Measurements from ENCODE around the gene CDK6.

CDK6 gene

DNA sequence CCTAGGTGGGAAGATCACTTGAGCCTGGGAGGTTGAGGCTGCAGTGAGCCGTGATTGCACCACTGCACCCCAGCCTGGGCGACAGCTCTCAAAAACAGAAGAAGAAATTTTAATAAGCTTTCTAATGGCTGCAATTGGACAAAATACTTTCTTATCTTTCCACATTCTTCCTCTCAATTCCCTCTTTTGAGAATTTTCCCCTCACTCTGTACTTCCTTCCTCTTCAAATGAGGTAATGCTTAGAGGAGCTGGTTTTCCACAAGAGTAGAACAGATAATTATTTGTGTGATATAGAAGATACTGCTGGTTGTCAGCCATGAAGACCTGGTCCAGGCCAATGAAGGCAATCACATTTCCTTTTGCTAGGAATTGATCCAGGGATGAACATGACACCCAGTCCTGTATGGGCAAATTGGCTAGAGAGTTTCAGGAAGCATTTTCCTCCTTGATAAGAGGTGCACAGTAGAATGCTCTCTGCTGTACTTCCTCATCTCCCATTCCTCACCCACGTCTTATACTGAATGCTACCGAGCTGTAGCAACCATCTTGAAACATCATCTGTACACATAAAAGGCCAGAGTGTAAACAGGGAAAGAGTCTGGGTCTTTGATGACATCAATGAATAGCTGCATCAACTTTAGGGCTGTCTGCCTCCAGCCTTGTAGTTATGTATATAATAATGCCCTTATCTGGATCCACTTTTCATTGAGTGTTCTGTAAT is 103.9 kb downstream of the CDK6 start:
- no peak for DNase-seq (ENCODE audit: low read depth)
- TF ChIP-seq, protein P1, sequence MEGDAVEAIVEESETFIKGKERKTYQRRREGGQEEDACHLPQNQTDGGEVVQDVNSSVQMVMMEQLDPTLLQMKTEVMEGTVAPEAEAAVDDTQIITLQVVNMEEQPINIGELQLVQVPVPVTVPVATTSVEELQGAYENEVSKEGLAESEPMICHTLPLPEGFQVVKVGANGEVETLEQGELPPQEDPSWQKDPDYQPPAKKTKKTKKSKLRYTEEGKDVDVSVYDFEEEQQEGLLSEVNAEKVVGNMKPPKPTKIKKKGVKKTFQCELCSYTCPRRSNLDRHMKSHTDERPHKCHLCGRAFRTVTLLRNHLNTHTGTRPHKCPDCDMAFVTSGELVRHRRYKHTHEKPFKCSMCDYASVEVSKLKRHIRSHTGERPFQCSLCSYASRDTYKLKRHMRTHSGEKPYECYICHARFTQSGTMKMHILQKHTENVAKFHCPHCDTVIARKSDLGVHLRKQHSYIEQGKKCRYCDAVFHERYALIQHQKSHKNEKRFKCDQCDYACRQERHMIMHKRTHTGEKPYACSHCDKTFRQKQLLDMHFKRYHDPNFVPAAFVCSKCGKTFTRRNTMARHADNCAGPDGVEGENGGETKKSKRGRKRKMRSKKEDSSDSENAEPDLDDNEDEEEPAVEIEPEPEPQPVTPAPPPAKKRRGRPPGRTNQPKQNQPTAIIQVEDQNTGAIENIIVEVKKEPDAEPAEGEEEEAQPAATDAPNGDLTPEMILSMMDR (IDR thresholded peaks at IDR 0.05; ENCODE audit: low read depth, low read length, missing control alignments), result no peak
- in situ Hi-C loops (cut with HindIII; ENCODE audit: low sequenced_read_pairs), result no loop called here
- H3K4me3 ChIP-seq (ENCODE audit: low read depth, low read length), result no peak overlapping the region

DNA sequence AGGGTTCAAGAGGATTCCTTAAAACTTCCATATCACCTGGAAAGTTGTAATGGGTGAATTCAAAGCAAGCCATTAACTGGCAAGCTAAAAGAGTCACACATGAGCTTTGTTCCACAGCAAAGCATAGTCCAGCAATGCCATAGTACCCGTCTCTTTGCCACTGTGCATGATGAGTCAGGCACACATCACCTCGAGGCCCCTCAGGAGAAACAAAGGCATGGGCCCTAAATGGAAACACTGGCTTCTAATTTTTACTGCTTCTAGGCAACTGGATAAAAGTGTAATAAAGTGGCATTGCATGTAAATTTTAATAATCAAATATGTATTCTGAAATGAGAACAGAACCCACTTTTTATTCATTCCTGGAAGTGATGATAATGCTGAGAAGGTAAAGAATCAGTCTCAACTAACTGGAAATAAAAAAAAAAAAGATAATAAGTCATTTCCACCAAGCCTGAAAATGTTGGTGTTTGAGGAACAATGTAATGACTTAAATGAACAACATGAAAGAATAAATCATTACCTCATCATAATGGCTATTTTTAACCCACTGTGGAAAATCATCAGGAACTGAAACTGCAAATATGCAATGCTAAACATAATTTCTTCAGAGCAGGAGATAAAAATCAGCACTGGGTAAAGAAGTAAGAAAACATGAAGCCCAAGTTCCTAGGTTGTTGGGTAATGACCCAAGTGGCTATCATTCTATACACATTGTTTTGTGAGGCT is 104.9 kb downstream of the CDK6 start:
- H3K4me3 ChIP-seq (ENCODE audit: low read depth, low read length), result no peak overlapping the region
- TF ChIP-seq, protein P1 (IDR thresholded peaks at IDR 0.05; ENCODE audit: low read depth, low read length, missing control alignments), result no peak

DNA sequence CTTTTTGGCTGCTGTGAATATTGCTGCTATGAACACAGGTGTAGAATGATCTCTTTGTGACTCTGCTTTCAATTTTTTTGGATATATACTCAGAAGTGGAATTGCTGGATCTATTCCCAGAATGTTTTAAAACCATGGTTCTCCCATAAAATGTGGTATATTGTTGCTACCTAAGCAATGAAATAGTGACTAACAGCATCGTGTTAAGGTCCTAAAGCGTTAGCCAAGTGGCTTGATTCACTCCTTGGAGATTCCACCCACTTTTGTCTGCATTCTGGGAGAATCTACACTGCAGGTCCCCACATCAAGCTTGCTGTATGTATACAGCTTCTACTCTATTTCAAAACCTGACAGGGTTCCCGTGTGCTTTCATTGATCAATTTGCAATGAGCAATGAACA is 105.6 kb downstream of the CDK6 start:
- TF ChIP-seq, protein P1 (IDR thresholded peaks at IDR 0.05; ENCODE audit: low read depth, low read length, missing control alignments), result no peak
- in situ Hi-C loops (cut with HindIII; ENCODE audit: low sequenced_read_pairs), result no loop called here
- H3K4me3 ChIP-seq (ENCODE audit: low read depth, low read length), result no peak overlapping the region
- DNase-seq (ENCODE audit: low read depth), result peak; percentile 39

More for the DNA sequence above, 104.9 kb downstream of the CDK6 start:
- no peak for DNase-seq (ENCODE audit: low read depth)
- in situ Hi-C loops (cut with HindIII; ENCODE audit: low sequenced_read_pairs), result no loop called here

DNA sequence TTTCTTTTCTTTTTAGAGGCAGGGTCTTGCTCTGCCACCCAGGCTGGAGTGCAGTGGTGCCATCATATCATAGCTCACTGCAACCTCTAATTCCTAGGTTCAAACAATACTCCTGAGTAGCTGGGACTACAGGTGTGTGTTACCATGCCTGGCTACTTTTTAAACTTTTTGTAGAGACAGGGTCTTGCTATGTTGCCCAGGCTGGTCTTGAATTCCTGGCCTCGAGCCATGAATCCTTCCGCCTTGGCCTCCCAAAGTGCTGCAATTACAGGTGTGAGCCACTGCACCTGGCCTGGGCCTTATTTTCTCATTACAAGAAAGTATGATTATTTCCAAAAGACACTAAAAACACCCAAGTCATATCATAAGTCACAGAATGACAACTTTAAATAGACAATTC is 106.6 kb downstream of the CDK6 start:
- no peak for DNase-seq (ENCODE audit: low read depth)
- in situ Hi-C loops (cut with HindIII; ENCODE audit: low sequenced_read_pairs), result no loop called here
- TF ChIP-seq, protein P1 (IDR thresholded peaks at IDR 0.05; ENCODE audit: low read depth, low read length, missing control alignments), result no peak
- no peak overlapping the region for H3K4me3 ChIP-seq (ENCODE audit: low read depth, low read length)

DNA sequence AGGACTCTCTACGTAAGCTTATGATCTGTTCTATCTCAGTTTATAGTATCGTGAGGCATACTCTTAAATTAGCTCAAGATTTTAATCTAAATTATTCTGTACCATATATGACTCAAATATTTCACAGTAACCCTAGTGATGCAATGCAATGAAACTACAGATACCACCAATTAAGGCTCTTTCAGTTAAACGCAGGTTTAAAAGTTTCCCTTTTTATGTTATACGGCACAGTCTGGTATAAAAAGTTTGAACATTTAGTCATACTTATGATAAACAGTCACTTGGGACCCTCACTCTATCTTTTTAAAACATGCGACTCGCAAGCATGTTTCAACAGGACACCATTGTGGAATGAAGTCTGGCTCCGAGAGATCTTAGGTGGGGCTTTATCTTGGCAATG is 107.2 kb downstream of the CDK6 start:
- in situ Hi-C loops (cut with HindIII; ENCODE audit: low sequenced_read_pairs), result no loop called here
- no peak for DNase-seq (ENCODE audit: low read depth)
- TF ChIP-seq, protein P1 (IDR thresholded peaks at IDR 0.05; ENCODE audit: low read depth, low read length, missing control alignments), result no peak
- H3K4me3 ChIP-seq (ENCODE audit: low read depth, low read length), result no peak overlapping the region

DNA sequence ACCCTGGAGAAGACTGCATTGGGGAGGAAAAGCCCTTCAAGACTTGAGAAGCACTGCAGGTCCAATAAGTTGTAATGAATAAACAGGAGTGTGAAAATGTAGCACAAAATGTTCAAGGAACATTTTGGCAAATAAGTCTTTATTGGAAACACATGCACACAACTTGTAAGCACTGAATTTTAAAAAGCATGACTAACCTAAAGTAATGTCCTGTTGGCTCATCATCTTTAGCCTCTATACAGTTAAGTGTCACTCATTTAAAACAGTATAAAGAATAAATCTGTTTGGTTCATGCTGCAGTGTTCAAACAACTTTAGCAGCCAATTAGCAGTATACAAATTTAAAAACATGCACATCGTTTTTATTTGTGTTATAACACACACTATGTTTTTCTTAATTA is 108.6 kb downstream of the CDK6 start:
- TF ChIP-seq, protein P1 (IDR thresholded peaks at IDR 0.05; ENCODE audit: low read depth, low read length, missing control alignments), result no peak
- in situ Hi-C loops (cut with HindIII; ENCODE audit: low sequenced_read_pairs), result no loop called here
- DNase-seq (ENCODE audit: low read depth), result no peak
- no peak overlapping the region for H3K4me3 ChIP-seq (ENCODE audit: low read depth, low read length)
